GM12878 (cell line): ENCODE measurements around the gene ZFHX2. TPM values are rescaled to one million over a fixed set of nuclear protein-coding genes. Genes with fewer than 3 reads are reported as not detected.

Source experiments
- ATAC-seq: fragments of 200-7000 bp; cut with Tn5 transposase; 3 replicates; pipeline ENCODE4 v1.9.1; 2020; ENCODE audit warnings: mild to moderate bottlenecking, moderate library complexity
- BruUV-seq: library from RNA; stranded (reverse); fragments of 400-500 nt; replicated peaks from 2 replicates; lab custom pipeline; 2021; lab: Mats Ljungman, UMichigan
- CTCF ChIA-PET: fragments of 300-600 bp; sonication (Branson Sonifier 250); formaldehyde crosslinking; extraction: SDS; loops from one replicate; lab custom pipeline; 2021; ENCODE audit warnings: inconsistent platforms; lab: Yijun Ruan, JAX
- POLR2A ChIA-PET: fragments of 350-600 bp; formaldehyde crosslinking; extraction: SDS; loops from one replicate; lab custom pipeline; 2021; ENCODE audit warnings: inconsistent platforms; lab: Charles Lee
- RAD21 ChIA-PET: fragments of 300-600 bp; sonication (Branson Sonifier 250); formaldehyde crosslinking; loops from one replicate; lab custom pipeline; 2023; ENCODE audit warnings: antibody characterized with exemption; ENCODE audit not compliant: unreplicated experiment; lab: Charles Lee
- SMC1A ChIA-PET: fragments of 300-600 bp; sonication (Branson Sonifier 250); formaldehyde crosslinking; loops from one replicate; lab custom pipeline; 2023; ENCODE audit not compliant: unreplicated experiment, uncharacterized antibody; lab: Charles Lee
- DNase-seq: peaks from one replicate; pipeline ENCODE4 v3.0.0-alpha.2; 2011; ENCODE audit warnings: low read depth, low spot score
- FAIRE-seq: peaks from 3 replicates; lab custom pipeline; 2011; peaks lifted over from hg19 to GRCh38; lab: Jason Lieb, UNC
- H2AFZ ChIP-seq: 2 replicates; pipeline ENCODE4 v1.6.0; 2011; ENCODE audit warnings: low read depth, low read length, control low read depth; ENCODE audit not compliant: control insufficient read depth
- H3K27ac ChIP-seq: 2 replicates; pipeline ENCODE4 v1.5.1; 2011; ENCODE audit warnings: control low read depth; ENCODE audit not compliant: control insufficient read depth, insufficient read depth
- H3K27me3 ChIP-seq, 2 experiments: replicated peaks in 1 of 2; 2 replicates each; pipeline versions ENCODE4 v1.6.0 to v1.6.1; 2011; ENCODE audit warnings: low read length in 1 of 2; ENCODE audit not compliant: control insufficient read depth in 2 of 2, insufficient read depth in 2 of 2
- H3K36me3 ChIP-seq, 2 experiments: 2 replicates each; pipeline ENCODE4 v1.5.1; 2011; ENCODE audit warnings: low read length in 1 of 2; ENCODE audit not compliant: control insufficient read depth in 2 of 2, insufficient read depth in 2 of 2
- H3K4me1 ChIP-seq: 2 replicates; pipeline ENCODE4 v1.6.1; 2011; ENCODE audit warnings: mild to moderate bottlenecking, low read length, moderate library complexity, mixed read lengths; ENCODE audit not compliant: control insufficient read depth, insufficient read depth
- H3K4me2 ChIP-seq: 2 replicates; pipeline ENCODE4 v1.6.0; 2011; ENCODE audit warnings: control low read depth; ENCODE audit not compliant: control insufficient read depth, insufficient read depth
- H3K4me3 ChIP-seq: fragments of 200-600 bp; sonication (generic); 2 replicates; pipeline ENCODE4 v1.5.1; 2016
- H3K79me2 ChIP-seq: 2 replicates; pipeline ENCODE4 v1.6.0; 2011; ENCODE audit warnings: low read length; ENCODE audit not compliant: control insufficient read depth, insufficient read depth
- H3K9ac ChIP-seq: 2 replicates; pipeline ENCODE4 v1.8.0; 2011; ENCODE audit warnings: low read length, control low read depth, mixed read lengths; ENCODE audit not compliant: control insufficient read depth, insufficient read depth
- H3K9me3 ChIP-seq: replicated peaks from 3 replicates; pipeline ENCODE4 v1.5.1; 2011; ENCODE audit warnings: mild to moderate bottlenecking, low read length; ENCODE audit not compliant: control insufficient read depth, insufficient read depth
- H4K20me1 ChIP-seq: 2 replicates; pipeline ENCODE4 v1.6.0; 2011; ENCODE audit not compliant: control insufficient read depth, insufficient read depth
- ATF7 ChIP-seq: fragments of 450-650 bp; IDR thresholded peaks from 2 replicates; pipeline ENCODE4 v1.6.1; 2016; ENCODE audit warnings: low read depth, mild to moderate bottlenecking
- EED ChIP-seq: sonication (generic); IDR thresholded peaks from 2 replicates; pipeline ENCODE4 v1.6.1; 2016; ENCODE audit warnings: antibody characterized with exemption, low read depth
- KDM1A ChIP-seq: fragments of 200-600 bp; sonication (generic); IDR thresholded peaks from 2 replicates; pipeline ENCODE4 v1.6.1; 2016; ENCODE audit warnings: borderline replicate concordance
- NR2F1 ChIP-seq: fragments of 450-650 bp; conservative IDR thresholded peaks from 2 replicates; pipeline ENCODE4 v1.6.1; 2017; ENCODE audit warnings: mild to moderate bottlenecking
- PAX5 ChIP-seq: IDR thresholded peaks from 2 replicates; pipeline ENCODE4 v1.6.1; 2011; ENCODE audit warnings: low read depth, low read length, borderline replicate concordance
- POU2F2 ChIP-seq: IDR thresholded peaks from 3 replicates; pipeline ENCODE4 v1.6.1; 2011; ENCODE audit warnings: low read depth, mild to moderate bottlenecking, low read length, borderline replicate concordance
- RAD21 ChIP-seq: IDR thresholded peaks from 2 replicates; pipeline ENCODE4 v1.6.1; 2011; ENCODE audit warnings: mild to moderate bottlenecking, low read depth, low read length, moderate library complexity; ENCODE audit not compliant: insufficient read depth
- RBBP5 ChIP-seq: fragments of 200-600 bp; sonication (generic); conservative IDR thresholded peaks from 2 replicates; pipeline ENCODE4 v1.6.1; 2016
- RCOR1 ChIP-seq: conservative IDR thresholded peaks from 2 replicates; pipeline ENCODE4 v1.6.1; 2012; ENCODE audit warnings: low read depth, low read length, improper control_type of control experiment
- SMAD5 ChIP-seq: IDR thresholded peaks from 2 replicates; pipeline ENCODE4 v1.6.1; 2016; ENCODE audit warnings: antibody characterized with exemption, low read depth
- SMC3 ChIP-seq: IDR thresholded peaks from 2 replicates; pipeline ENCODE4 v1.6.1; 2011; ENCODE audit warnings: low read length, improper control_type of control experiment, borderline replicate concordance
- TAF1 ChIP-seq: IDR thresholded peaks from 2 replicates; pipeline ENCODE4 v1.6.1; 2011; ENCODE audit warnings: mild to moderate bottlenecking, low read depth, low read length, borderline replicate concordance
- YBX1 ChIP-seq: fragments of 450-650 bp; IDR thresholded peaks from 2 replicates; pipeline ENCODE4 v1.6.1; 2016; ENCODE audit warnings: antibody characterized with exemption
- WGBS: methylation state at CpG from one replicate; pipeline ENCODE4 v1.1.6; 2016; ENCODE audit warnings: low lambda C conversion rate; ENCODE audit not compliant: insufficient replicate concordance, insufficient coverage; ENCODE audit errors: missing lambda C conversion rate; 5-methylcytosine and 5-hydroxymethylcytosine counted together
- in situ Hi-C: fragments of 300-500 bp; cut with MboI; formaldehyde crosslinking; loops from 9 replicates; pipeline ENCODE4 v1.14.3; 2018; ENCODE audit warnings: mixed read lengths
- intact Hi-C: fragments of 100-400 bp; cut with micrococcal nuclease; formaldehyde crosslinking; loops from one replicate; pipeline ENCODE4 v1.14.2; 2022; ENCODE audit not compliant: unreplicated experiment
- polyA plus RNA-seq, 11 experiments: library from polyadenylated mRNA; depleted of rRNA in 4 of 11; unstranded in 6 of 11; stranded (reverse) in 5 of 11; fragments of >200 nt; fragmentation: Nextera tagmentation in 4 of 11; fragmentation: Illumina TruSeq in 1 of 11; extraction: Ambion mirVana in 4 of 11; extraction: Trizol in 1 of 11; gene quantifications; 1 replicate in 1 of 11; 2 replicates in 10 of 11; pipeline versions ENCODE4 v1.2.1 to v1.2.3, GENCODE V29; 2011 to 2016; ENCODE audit warnings: inconsistent platforms in 2 of 11, missing spikeins in 2 of 11, low read depth in 1 of 11
- total RNA-seq, 4 experiments: library from RNA; depleted of rRNA in 3 of 4; stranded (reverse); fragments of >200 nt in 3 of 4; fragmentation: Illumina TruSeq in 1 of 4; extraction: Trizol in 1 of 4; gene quantifications; 2 replicates each; pipeline versions ENCODE4 v1.2.1 to v1.2.3, GENCODE V29; 2013 to 2021
- TF ChIP-seq, protein P1 (sequence below), 3 experiments: IDR thresholded peaks in 2 of 3; conservative IDR thresholded peaks in 1 of 3; 2 replicates each; pipeline ENCODE4 v1.5.1; 2011; ENCODE audit warnings: low read depth in 3 of 3, low read length in 3 of 3, mild to moderate bottlenecking in 3 of 3, control low read depth in 2 of 3, moderate library complexity in 2 of 3, inconsistent platforms in 1 of 3, mixed read lengths in 1 of 3; ENCODE audit not compliant: control insufficient read depth in 2 of 3, insufficient read depth in 1 of 3; ENCODE audit errors: extremely low read depth in 1 of 3
- TF ChIP-seq, protein P2 (sequence below): fragments of 450-650 bp; IDR thresholded peaks from 2 replicates; pipeline ENCODE4 v1.6.1; 2017; ENCODE audit warnings: low read depth, mild to moderate bottlenecking, moderate library complexity
- TF ChIP-seq, protein P3 (sequence below): IDR thresholded peaks from 2 replicates; pipeline ENCODE4 v1.6.1; 2012; ENCODE audit warnings: improper control_type of control experiment, low read depth, low read length; ENCODE audit not compliant: insufficient replicate concordance

The ZFHX2 gene
- total and polyA plus RNA-seq, 10 of the 15 experiments (the other 5 are each of a cell fraction or from before 2014, with no cell fraction given) = 0.27 to 2.2 (median 0.55) TPM

DNA sequence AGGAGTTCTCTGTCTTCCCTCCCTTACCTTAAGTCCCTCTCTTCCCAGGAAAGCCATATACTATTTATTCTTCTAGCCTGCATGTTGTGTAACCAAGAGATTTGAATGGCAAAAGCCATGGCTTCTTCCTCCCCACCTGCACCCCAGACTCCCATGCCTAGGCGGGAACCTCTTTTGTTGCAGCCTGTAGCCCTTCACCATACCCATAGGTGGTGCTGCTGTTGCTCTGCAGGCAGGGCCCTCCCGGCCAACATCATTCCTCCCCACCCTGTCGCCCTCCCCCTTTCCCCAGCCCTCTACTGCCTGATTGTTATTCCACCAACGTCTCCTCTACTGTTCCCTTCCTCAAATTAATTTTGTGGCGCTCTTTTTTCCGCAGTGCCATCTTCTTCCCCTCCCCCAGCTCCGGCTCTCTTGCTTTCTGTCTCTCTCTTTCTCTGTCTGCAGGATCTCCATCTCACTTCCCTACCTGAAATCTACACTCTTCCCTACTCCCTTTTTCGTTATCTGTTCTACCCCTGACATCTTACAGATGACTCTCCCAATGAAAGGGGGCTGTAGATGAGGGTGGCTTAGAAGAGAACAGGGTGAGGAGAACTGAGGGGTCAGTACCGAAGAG, 68.2 kb downstream of the ZFHX2 start:
- WGBS = 51% methylated on average over 7 of the region's 9 CpGs
- Histone ChIP-seq H3K4me3 (no peak overlapping the region), H3K36me3 (peaks cover 0 to 8% of the 10 kb centered on the region in 2 experiments; a peak in 3 of 4 replicates), H4K20me1 (no peaks in the 10 kb centered on the region), H3K27ac (no peak overlapping the region), H3K4me1 (no peaks in the 10 kb centered on the region), H3K4me2 (no peak overlapping the region), H3K9me3 (no peaks in the 10 kb centered on the region), H3K79me2 (no peaks in the 10 kb centered on the region), H3K9ac (no peak overlapping the region)
- ATAC-seq (peak; percentile 88), FAIRE-seq (no peak)
- BruUV-seq = no TSS peak
- intact Hi-C loops = no loop called here
- POLR2A ChIA-PET = no interaction called here
- SMC1A ChIA-PET = interaction anchor here (0.7 to 8.9 kb wide), 4 partner anchors 55 to 78 kb away, joined by 3 to 124 read pairs (median 7); no protein-coding TSS in a partner anchor
- in situ Hi-C loops = no loop called here
- no peak for TF ChIP-seq EED
- TF ChIP-seq NR2F1 = no peak
- TF ChIP-seq RCOR1 = no peak
- TF ChIP-seq, protein P1, sequence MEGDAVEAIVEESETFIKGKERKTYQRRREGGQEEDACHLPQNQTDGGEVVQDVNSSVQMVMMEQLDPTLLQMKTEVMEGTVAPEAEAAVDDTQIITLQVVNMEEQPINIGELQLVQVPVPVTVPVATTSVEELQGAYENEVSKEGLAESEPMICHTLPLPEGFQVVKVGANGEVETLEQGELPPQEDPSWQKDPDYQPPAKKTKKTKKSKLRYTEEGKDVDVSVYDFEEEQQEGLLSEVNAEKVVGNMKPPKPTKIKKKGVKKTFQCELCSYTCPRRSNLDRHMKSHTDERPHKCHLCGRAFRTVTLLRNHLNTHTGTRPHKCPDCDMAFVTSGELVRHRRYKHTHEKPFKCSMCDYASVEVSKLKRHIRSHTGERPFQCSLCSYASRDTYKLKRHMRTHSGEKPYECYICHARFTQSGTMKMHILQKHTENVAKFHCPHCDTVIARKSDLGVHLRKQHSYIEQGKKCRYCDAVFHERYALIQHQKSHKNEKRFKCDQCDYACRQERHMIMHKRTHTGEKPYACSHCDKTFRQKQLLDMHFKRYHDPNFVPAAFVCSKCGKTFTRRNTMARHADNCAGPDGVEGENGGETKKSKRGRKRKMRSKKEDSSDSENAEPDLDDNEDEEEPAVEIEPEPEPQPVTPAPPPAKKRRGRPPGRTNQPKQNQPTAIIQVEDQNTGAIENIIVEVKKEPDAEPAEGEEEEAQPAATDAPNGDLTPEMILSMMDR (IDR thresholded peaks at IDR 0.05 in 2 of 3, conservative IDR thresholded peaks at IDR 0.05 in 1 of 3; ENCODE audit: control insufficient read depth in 2 of 3, extremely low read depth in 1 of 3, insufficient read depth in 1 of 3, low read depth in 3 of 3, low read length in 3 of 3) = peak; percentile 29 to 54 (median 35); a peak in 4 of 6 replicates
- TF ChIP-seq KDM1A = no peak
- TF ChIP-seq TAF1 = no peak
- TF ChIP-seq, protein P2, sequence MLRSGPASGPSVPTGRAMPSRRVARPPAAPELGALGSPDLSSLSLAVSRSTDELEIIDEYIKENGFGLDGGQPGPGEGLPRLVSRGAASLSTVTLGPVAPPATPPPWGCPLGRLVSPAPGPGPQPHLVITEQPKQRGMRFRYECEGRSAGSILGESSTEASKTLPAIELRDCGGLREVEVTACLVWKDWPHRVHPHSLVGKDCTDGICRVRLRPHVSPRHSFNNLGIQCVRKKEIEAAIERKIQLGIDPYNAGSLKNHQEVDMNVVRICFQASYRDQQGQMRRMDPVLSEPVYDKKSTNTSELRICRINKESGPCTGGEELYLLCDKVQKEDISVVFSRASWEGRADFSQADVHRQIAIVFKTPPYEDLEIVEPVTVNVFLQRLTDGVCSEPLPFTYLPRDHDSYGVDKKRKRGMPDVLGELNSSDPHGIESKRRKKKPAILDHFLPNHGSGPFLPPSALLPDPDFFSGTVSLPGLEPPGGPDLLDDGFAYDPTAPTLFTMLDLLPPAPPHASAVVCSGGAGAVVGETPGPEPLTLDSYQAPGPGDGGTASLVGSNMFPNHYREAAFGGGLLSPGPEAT = no peak
- no peak for TF ChIP-seq POU2F2
- TF ChIP-seq RBBP5 = no peak
- peak; percentile 51 for TF ChIP-seq RAD21
- TF ChIP-seq, protein P3, sequence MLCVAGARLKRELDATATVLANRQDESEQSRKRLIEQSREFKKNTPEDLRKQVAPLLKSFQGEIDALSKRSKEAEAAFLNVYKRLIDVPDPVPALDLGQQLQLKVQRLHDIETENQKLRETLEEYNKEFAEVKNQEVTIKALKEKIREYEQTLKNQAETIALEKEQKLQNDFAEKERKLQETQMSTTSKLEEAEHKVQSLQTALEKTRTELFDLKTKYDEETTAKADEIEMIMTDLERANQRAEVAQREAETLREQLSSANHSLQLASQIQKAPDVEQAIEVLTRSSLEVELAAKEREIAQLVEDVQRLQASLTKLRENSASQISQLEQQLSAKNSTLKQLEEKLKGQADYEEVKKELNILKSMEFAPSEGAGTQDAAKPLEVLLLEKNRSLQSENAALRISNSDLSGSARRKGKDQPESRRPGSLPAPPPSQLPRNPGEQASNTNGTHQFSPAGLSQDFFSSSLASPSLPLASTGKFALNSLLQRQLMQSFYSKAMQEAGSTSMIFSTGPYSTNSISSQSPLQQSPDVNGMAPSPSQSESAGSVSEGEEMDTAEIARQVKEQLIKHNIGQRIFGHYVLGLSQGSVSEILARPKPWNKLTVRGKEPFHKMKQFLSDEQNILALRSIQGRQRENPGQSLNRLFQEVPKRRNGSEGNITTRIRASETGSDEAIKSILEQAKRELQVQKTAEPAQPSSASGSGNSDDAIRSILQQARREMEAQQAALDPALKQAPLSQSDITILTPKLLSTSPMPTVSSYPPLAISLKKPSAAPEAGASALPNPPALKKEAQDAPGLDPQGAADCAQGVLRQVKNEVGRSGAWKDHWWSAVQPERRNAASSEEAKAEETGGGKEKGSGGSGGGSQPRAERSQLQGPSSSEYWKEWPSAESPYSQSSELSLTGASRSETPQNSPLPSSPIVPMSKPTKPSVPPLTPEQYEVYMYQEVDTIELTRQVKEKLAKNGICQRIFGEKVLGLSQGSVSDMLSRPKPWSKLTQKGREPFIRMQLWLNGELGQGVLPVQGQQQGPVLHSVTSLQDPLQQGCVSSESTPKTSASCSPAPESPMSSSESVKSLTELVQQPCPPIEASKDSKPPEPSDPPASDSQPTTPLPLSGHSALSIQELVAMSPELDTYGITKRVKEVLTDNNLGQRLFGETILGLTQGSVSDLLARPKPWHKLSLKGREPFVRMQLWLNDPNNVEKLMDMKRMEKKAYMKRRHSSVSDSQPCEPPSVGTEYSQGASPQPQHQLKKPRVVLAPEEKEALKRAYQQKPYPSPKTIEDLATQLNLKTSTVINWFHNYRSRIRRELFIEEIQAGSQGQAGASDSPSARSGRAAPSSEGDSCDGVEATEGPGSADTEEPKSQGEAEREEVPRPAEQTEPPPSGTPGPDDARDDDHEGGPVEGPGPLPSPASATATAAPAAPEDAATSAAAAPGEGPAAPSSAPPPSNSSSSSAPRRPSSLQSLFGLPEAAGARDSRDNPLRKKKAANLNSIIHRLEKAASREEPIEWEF = no peak
- TF ChIP-seq PAX5 = no peak
- TF ChIP-seq YBX1 = no peak
- no peak for TF ChIP-seq SMAD5
- TF ChIP-seq ATF7 = no peak
- 0 out of 2 replicates have a peak, but pooled peaks have one; percentile 14 for TF ChIP-seq SMC3
- TF ChIP-seq, all 136 proteins: peak for 3
- ChIA-PET RAD21 (no interaction called here), CTCF (interaction anchor here (1.8 to 14.1 kb wide), 2 partner anchors 66 to 76 kb away, joined by 6 to 436 read pairs; partner anchors contain the start of gene THTPA)
- Histone ChIP-seq H2AFZ (no peak overlapping the region), H3K27me3 (no peaks in the 10 kb centered on the region)
- DNase-seq = no peak
